Activated CD8-positive, alpha-beta memory T cell treated with anti-CD3 and anti-CD28 coated beads for 48 hours (primary cell): ENCODE data around the gene RAB6B.

ENCODE experiments used
- DNase-seq, 3 experiments: peaks; one replicate each; pipeline ENCODE4 v3.0.0-alpha.2; 2020; ENCODE audit warnings: low read depth in 2 of 3, low spot score in 2 of 3

Gene RAB6B

GRCh38 chr3:133895208-133896001 is at the start of gene RAB6B:
RAB6B (minus strand) TSS chr3:133895882; CDS start chr3:133895466, 416 bp downstream.
- DNase-seq, result no peak

GRCh38 chr3:133944641-133945380 is 49.1 kb upstream of the RAB6B start:
- DNase-seq, result no peak

GRCh38 chr3:133944181-133944580 is 48.5 kb upstream of the RAB6B start:
- no peak for DNase-seq

- no peak for DNase-seq
Measured at GRCh38 chr3:133943639-133944141, 48.0 kb upstream of the RAB6B start.

- DNase-seq, result no peak
Measured at GRCh38 chr3:133943031-133943535, 47.4 kb upstream of the RAB6B start.

DNA sequence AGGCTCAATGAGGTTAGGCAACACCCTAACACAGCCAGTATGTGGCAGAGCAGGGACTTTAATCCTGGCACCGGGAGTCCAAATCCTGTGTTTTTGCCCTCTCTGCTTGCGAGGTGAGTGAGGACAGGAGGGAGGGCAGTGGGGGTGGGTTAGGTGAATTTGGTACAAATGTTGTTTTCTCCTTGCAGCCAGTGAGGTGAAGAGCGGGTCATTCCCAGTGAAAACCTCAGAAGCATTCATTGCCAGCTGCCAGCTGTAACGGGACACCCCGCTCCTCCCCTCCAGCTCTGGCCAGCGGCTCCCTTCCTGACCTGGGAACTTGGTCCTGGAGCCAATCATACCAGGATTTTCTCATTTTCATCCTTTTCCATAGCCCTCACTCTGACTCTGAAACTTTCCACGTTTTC is 45.7 kb upstream of the RAB6B start:
- DNase-seq, result no peak

- no peak for DNase-seq
Measured at GRCh38 chr3:133940536-133940935, 44.9 kb upstream of the RAB6B start.

GRCh38 chr3:133939463-133939835 is 43.8 kb upstream of the RAB6B start:
- no peak for DNase-seq

GRCh38 chr3:133938770-133939462 is 43.2 kb upstream of the RAB6B start:
- DNase-seq, result no peak

DNA sequence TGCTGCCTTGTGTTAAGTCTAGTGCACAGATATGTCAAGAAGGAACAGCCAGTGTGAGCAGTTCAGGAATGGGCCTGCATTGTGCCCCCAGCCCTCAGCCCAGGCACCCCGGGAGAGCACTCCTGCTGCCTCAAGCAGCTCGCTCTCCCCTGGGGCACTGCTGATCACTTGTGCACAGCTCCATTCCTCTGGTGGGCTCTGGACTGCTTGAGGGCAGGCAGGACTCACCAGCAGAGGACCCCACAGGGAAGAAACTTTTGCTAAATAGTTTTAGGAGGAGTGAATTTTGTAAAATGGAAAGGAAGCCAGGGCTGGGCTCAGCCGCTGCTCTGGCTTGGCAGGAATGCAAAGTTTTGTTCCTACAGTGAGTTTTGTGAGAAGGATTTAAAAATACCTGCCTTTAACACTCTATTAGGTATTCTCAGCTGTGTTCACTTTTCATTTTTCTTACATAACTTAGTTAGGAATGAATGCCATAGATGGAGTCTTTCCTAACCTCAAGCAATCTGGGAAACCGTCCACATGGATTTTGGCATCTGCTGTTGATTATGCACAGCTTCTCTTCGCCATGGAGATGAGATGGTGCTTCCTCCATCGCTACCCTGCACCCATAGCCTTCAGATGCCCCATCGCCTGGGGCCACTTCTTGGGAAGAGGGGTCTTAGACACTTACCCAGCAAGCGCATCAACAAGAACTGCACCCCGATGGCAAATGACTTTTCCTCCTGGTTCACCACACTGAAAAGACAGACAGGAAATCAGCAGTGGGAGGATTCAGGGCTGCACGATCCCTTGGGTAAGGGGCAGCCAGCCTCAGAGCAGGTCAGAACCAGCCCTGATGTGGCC is 42.3 kb upstream of the RAB6B start:
- DNase-seq, result no peak

DNA sequence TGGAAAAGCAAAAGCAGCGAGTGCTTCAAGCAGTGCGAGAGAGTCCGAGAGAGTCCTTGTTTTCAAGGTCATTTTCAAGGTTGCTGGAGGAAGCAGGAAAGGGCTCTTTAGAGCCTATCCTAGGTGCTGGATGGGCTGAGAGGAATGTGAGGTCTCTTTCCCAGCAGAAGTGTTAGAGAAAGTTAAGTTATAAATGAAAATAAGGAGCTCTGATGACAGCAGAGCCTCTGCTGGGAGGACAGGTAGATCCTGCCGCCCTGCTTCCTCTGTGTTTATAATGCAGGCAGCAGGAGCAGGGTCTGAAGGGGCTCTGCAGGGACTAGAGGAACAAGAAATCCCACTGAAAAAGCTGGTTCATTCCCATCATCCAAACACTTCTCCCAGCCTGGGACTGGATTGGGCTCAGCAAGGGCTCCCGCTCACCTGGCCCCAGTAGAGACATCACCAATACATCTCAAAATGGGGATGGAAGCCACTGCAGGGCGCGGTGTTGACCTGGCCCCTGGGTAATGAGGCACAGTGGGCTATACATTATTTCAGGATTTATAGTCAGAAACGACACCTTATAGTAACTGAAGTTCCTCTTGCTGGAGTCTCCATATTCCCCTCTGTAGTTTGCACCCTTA is 41.5 kb upstream of the RAB6B start:
- no peak for DNase-seq

DNA sequence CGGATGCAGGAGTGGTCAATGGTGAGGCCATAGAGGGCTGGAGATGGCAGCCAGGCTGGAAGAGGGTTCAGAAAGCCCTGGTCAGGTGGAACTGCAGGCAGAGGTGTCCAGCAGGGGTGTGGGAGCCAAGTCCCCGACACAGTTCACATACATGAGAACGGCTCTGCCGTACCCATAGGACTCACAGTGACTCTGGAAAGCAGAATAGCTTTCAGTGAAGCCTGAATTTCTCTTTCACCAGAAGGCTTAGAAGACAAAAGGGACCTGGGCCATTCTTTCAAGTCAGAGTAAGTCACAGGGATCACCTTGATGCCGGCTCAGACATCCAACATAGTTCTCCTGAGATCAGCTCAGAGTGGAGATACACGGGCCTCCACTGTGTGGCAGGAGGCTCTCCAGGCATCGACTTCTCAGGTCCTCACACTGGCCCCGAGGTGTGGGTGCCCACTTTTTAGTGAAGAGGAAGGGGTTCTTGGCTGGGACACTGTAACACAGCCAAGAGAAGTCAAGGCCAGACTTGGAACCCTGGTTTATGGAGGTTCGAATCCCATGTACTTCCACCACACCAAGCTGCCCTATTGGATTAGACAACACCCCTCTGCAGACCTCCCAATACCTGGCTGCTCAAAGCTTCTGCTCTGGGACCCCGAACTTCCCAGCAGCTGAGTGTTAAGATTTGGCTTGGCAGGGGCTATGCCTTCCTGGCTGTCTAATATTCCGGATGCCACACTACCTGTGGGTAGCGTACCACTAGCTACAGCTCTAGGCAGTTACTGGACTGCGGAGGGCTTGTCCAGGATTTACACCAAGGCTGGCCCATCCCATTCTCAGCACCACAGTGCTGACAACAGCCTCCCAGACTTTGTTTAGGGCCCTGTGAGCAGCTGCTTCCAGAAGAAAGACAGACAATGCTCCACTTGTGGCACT is 40.4 kb upstream of the RAB6B start:
- DNase-seq, result no peak

GRCh38 chr3:133934996-133935842 is 39.5 kb upstream of the RAB6B start:
- no peak for DNase-seq

- no peak for DNase-seq
Measured at GRCh38 chr3:133934073-133934970, 38.6 kb upstream of the RAB6B start.

GRCh38 chr3:133933097-133934024 is 37.7 kb upstream of the RAB6B start:
- no peak for DNase-seq

GRCh38 chr3:133932009-133932408 is 36.3 kb upstream of the RAB6B start:
- DNase-seq, result no peak
